ENCODE measurements around the gene WDR89.
"Not testable (repeated sequence)": the region's sequence is repeated elsewhere in the genome, so short reads cannot be mapped to it uniquely, and the experiment has no call there.

WDR89 gene

DNA sequence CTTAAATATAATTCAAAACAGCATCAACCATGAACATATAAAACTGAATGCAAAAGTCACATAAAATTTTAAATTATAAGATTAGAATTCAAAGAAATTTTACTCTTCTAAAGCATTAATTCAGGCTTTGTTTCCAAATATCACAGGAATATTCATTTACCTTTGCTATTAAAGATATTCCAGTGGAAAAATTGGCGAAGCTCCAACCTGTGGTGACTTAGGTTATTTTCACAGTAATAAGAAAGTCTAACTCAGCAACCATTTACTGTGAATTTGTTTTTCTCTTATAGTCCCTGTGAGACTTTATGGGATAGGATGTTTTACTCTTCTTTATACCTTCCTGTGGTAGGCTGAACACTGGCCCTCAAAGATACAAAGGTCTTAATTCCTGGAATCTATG lies 3.2 kb downstream of the WDR89 start:
- no peak for ATAC-seq
- TF ChIP-seq, protein P1, sequence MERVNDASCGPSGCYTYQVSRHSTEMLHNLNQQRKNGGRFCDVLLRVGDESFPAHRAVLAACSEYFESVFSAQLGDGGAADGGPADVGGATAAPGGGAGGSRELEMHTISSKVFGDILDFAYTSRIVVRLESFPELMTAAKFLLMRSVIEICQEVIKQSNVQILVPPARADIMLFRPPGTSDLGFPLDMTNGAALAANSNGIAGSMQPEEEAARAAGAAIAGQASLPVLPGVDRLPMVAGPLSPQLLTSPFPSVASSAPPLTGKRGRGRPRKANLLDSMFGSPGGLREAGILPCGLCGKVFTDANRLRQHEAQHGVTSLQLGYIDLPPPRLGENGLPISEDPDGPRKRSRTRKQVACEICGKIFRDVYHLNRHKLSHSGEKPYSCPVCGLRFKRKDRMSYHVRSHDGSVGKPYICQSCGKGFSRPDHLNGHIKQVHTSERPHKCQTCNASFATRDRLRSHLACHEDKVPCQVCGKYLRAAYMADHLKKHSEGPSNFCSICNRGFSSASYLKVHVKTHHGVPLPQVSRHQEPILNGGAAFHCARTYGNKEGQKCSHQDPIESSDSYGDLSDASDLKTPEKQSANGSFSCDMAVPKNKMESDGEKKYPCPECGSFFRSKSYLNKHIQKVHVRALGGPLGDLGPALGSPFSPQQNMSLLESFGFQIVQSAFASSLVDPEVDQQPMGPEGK (CRISPR knock-in tag; IDR thresholded peaks at IDR 0.05; ENCODE audit: borderline replicate concordance), result no peak

DNA sequence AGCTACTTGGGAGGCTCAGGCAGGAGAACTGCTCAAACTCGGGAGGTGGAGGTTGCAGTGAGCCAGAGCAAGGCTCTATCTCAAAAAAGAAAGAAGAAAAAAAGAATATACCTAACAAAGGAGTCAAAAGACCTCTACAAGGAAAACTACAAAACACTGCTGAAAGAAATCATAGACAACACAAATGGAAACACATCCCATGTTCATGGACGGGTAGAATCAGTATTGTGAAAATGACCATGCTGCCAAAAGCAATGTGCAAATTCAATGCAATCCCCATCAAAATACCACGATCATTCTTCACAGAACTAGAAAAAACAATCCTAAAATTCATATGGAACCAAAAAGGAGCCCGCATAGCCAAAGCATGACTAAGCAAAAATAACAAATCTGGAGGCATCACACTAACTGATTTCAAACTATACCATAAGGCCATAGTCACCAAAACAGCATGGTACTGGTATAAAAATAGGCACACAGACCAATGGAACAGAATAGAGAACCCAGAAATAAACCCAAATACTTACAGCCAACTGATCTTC lies 5.5 kb downstream of the WDR89 start:
- not testable (repeated sequence) for ATAC-seq

DNA sequence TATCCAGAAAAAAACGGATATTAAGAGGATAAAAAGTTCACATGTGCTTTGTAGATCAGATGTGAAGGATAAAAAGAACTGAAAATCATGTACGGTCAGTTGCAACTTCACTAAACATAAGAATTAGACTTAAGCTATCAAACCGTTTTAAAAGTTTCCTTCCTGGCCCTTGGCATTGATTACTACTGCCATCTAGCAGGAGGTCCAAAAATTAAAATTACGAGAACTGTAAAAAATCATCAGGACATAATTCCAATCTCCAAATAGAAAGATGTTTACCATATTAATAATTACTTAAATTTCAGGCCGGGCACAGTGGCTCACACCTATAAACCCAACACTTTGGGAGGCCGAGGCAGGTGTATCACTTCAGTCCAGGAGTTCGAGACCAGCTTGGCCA lies 7.9 kb downstream of the WDR89 start:
- TF ChIP-seq, protein P2, sequence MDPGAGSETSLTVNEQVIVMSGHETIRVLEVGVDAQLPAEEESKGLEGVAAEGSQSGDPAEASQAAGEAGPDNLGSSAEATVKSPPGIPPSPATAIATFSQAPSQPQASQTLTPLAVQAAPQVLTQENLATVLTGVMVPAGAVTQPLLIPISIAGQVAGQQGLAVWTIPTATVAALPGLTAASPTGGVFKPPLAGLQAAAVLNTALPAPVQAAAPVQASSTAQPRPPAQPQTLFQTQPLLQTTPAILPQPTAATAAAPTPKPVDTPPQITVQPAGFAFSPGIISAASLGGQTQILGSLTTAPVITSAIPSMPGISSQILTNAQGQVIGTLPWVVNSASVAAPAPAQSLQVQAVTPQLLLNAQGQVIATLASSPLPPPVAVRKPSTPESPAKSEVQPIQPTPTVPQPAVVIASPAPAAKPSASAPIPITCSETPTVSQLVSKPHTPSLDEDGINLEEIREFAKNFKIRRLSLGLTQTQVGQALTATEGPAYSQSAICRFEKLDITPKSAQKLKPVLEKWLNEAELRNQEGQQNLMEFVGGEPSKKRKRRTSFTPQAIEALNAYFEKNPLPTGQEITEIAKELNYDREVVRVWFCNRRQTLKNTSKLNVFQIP (CRISPR knock-in tag; IDR thresholded peaks at IDR 0.05; ENCODE audit: borderline replicate concordance, low read depth), result no peak
- no peak for TF ChIP-seq RARB (CRISPR knock-in tag; IDR thresholded peaks at IDR 0.05)
- TF ChIP-seq ZFP30 (CRISPR knock-in tag; IDR thresholded peaks at IDR 0.05), result no peak
- no peak for TF ChIP-seq BACH2 (CRISPR knock-in tag; IDR thresholded peaks at IDR 0.05; ENCODE audit: borderline replicate concordance)
- TF ChIP-seq ZNF565 (CRISPR knock-in tag; conservative IDR thresholded peaks at IDR 0.05; ENCODE audit: low read depth), result no peak
- no peak for TF ChIP-seq ZFP3 (CRISPR knock-in tag; IDR thresholded peaks at IDR 0.05)
- no peak for ATAC-seq

DNA sequence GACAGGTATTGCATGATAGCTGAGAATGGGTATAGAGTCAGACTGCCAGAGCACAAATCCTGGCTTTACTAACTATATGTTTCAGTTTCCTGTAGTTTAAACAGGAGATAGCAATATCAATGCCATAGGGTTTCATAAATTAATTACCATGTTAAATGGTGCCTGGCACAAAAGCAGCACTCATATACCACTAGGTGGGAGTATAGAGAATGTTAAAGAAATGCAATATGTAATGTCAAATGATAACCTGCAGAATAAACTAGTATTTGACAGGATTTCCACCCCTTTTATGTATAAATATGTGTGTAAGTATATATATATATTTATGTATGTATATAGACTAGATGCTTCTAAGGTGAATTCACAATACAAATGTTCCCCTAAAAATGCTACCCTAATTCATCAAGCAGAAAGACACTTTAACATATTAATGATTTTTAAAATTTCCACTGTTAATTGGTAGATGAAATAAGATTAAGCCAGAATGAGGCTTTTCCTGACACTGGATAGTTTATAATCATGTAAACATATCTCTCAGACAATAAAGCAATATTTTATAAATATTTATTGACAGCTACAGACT lies 8.6 kb downstream of the WDR89 start:
- TF ChIP-seq, protein P1 (CRISPR knock-in tag; IDR thresholded peaks at IDR 0.05; ENCODE audit: borderline replicate concordance), result no peak
- TF ChIP-seq ESRRG (CRISPR knock-in tag; IDR thresholded peaks at IDR 0.05), result no peak
- TF ChIP-seq ZFP3 (CRISPR knock-in tag; IDR thresholded peaks at IDR 0.05), result no peak
- TF ChIP-seq, protein P3, sequence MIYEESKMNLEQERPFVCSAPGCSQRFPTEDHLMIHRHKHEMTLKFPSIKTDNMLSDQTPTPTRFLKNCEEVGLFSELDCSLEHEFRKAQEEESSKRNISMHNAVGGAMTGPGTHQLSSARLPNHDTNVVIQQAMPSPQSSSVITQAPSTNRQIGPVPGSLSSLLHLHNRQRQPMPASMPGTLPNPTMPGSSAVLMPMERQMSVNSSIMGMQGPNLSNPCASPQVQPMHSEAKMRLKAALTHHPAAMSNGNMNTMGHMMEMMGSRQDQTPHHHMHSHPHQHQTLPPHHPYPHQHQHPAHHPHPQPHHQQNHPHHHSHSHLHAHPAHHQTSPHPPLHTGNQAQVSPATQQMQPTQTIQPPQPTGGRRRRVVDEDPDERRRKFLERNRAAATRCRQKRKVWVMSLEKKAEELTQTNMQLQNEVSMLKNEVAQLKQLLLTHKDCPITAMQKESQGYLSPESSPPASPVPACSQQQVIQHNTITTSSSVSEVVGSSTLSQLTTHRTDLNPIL (CRISPR knock-in tag; IDR thresholded peaks at IDR 0.05; ENCODE audit: low read depth), result no peak
- TF ChIP-seq ZFP30 (CRISPR knock-in tag; IDR thresholded peaks at IDR 0.05), result no peak
- ATAC-seq, result peak; percentile 79

DNA sequence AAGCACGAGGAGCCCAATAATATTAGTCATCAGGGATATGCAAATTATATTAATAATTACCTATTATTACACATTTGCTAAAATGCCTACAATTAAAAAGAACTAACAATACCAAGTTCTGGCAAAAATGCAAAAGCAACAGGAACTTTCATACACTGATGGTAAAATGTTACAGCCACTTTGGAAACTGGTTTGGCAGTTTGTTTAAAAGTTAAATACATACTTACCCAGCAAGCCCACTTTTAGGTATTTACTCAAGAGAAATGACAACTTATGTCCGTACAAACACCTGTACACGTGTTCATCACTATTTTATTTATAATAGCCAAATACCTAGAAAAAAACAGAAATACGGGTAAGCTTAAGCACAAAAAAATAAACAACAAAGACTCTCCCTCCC lies 17.0 kb downstream of the WDR89 start:
- TF ChIP-seq, protein P1 (CRISPR knock-in tag; IDR thresholded peaks at IDR 0.05; ENCODE audit: borderline replicate concordance), result no peak
- TF ChIP-seq ESRRG (CRISPR knock-in tag; IDR thresholded peaks at IDR 0.05) (no peak), ZNF565 (CRISPR knock-in tag; conservative IDR thresholded peaks at IDR 0.05; ENCODE audit: low read depth) (no peak), CSDC2 (CRISPR knock-in tag; IDR thresholded peaks at IDR 0.05) (no peak), ZC3H10 (CRISPR knock-in tag; IDR thresholded peaks at IDR 0.05) (no peak), GLIS3 (CRISPR knock-in tag; IDR thresholded peaks at IDR 0.05) (no peak), ZNF8 (CRISPR knock-in tag; IDR thresholded peaks at IDR 0.05) (no peak), ZFP3 (CRISPR knock-in tag; IDR thresholded peaks at IDR 0.05) (no peak)
- TF ChIP-seq, protein P4, sequence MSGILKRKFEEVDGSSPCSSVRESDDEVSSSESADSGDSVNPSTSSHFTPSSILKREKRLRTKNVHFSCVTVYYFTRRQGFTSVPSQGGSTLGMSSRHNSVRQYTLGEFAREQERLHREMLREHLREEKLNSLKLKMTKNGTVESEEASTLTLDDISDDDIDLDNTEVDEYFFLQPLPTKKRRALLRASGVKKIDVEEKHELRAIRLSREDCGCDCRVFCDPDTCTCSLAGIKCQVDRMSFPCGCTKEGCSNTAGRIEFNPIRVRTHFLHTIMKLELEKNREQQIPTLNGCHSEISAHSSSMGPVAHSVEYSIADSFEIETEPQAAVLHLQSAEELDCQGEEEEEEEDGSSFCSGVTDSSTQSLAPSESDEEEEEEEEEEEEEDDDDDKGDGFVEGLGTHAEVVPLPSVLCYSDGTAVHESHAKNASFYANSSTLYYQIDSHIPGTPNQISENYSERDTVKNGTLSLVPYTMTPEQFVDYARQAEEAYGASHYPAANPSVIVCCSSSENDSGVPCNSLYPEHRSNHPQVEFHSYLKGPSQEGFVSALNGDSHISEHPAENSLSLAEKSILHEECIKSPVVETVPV (CRISPR knock-in tag; IDR thresholded peaks at IDR 0.05), result no peak
- ATAC-seq, result no peak
